Osteoblast (primary cell): ENCODE data around the gene AUTS2. TPM values are rescaled to one million over a fixed set of nuclear protein-coding genes. Genes with fewer than 3 reads are reported as not detected.
A peak's percentile ranks its signal among the peaks of the same experiment; 100 is the strongest.

Experiments used
- DNase-seq: peaks from one replicate; pipeline ENCODE4 v3.0.0; 2011; ENCODE audit warnings: low spot score, mixed read lengths; ENCODE audit not compliant: insufficient read length; ENCODE audit errors: missing footprints
- H2AFZ ChIP-seq: 2 replicates; pipeline ENCODE4 v1.6.0; 2011; ENCODE audit warnings: mild to moderate bottlenecking, low read length
- H3K27ac ChIP-seq: 2 replicates; pipeline ENCODE4 v1.5.1; 2011; ENCODE audit warnings: mild to moderate bottlenecking, low read depth, low read length, moderate library complexity
- H3K27me3 ChIP-seq: 2 replicates; pipeline ENCODE4 v1.6.0; 2012; ENCODE audit warnings: mild to moderate bottlenecking, control low read depth, inconsistent platforms, low read length, moderate library complexity; ENCODE audit not compliant: insufficient read depth
- H3K36me3 ChIP-seq: 2 replicates; pipeline ENCODE4 v1.5.1; 2011; ENCODE audit warnings: mild to moderate bottlenecking, low read length, control low read depth, moderate library complexity; ENCODE audit not compliant: insufficient read depth
- H3K4me1 ChIP-seq: 2 replicates; pipeline ENCODE4 v1.5.1; 2011; ENCODE audit warnings: mild to moderate bottlenecking, low read length, control low read depth, moderate library complexity; ENCODE audit not compliant: insufficient read depth
- H3K4me2 ChIP-seq: 2 replicates; pipeline ENCODE4 v1.6.0; 2011; ENCODE audit warnings: mild to moderate bottlenecking, low read length; ENCODE audit not compliant: insufficient read depth
- H3K4me3 ChIP-seq: fragments of 200-600 bp; sonication (generic); 3 replicates; pipeline ENCODE4 v1.5.1; 2012; ENCODE audit warnings: mild to moderate bottlenecking, low read length, inconsistent platforms; ENCODE audit not compliant: insufficient read depth
- H3K79me2 ChIP-seq: 2 replicates; pipeline ENCODE4 v1.6.0; 2012; ENCODE audit warnings: mild to moderate bottlenecking, low read length, control low read depth, inconsistent platforms; ENCODE audit not compliant: insufficient read depth
- H3K9me3 ChIP-seq: 2 replicates; pipeline ENCODE4 v1.5.1; 2011; ENCODE audit warnings: low read depth, low read length, control low read depth
- H4K20me1 ChIP-seq: 2 replicates; pipeline ENCODE4 v1.6.0; 2012; ENCODE audit warnings: mild to moderate bottlenecking, low read length, control low read depth; ENCODE audit not compliant: insufficient read depth
- CTCF ChIP-seq: IDR thresholded peaks from 2 replicates; pipeline ENCODE4 v1.5.1; 2011; ENCODE audit warnings: mild to moderate bottlenecking, low read depth, low read length, moderate library complexity; ENCODE audit errors: extremely low read depth
- total RNA-seq: library from RNA; depleted of rRNA; stranded (reverse); fragments of >200 nt; gene quantifications from 2 replicates; pipeline ENCODE4 v1.2.3, GENCODE V29; 2012

AUTS2 gene
- total RNA-seq, 1 donor = 15.2 TPM

GRCh38 chr7:70215491-70215890, 617.2 kb downstream of the AUTS2 start:
- Histone ChIP-seq H3K4me1 (peaks cover 3% of the 10 kb centered on the region), H3K79me2 (no peaks in the 10 kb centered on the region), H3K36me3 (no peaks in the 10 kb centered on the region), H3K4me2 (no peak overlapping the region), H4K20me1 (no peaks in the 10 kb centered on the region), H2AFZ (no peak overlapping the region), H3K27ac (no peak overlapping the region), H3K27me3 (no peaks in the 10 kb centered on the region), H3K9me3 (no peaks in the 10 kb centered on the region), H3K4me3 (no peak overlapping the region)
- no peak for TF ChIP-seq CTCF
- peak; percentile 49 for DNase-seq

DNA sequence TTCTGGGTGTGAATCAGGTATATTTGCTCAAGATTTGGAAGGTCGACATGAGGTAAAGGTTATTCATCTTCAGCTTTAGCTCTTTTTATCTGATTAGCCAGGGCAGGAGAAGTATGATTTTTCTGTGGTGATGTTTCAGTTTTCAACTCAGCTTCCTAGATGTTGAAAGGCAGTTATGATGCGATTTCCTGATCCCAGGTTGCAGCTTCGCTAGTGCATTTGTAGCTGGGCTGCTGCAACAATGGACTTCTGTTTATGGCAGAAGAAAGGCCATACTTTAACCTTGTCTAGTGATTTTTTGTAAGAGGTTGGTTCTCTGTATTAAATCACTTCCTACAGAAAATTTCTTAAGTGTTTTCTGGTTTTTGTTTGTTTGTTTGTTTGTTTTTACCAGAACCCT, 619.3 kb downstream of the AUTS2 start:
- no peak overlapping the region for H3K4me2 ChIP-seq

DNA sequence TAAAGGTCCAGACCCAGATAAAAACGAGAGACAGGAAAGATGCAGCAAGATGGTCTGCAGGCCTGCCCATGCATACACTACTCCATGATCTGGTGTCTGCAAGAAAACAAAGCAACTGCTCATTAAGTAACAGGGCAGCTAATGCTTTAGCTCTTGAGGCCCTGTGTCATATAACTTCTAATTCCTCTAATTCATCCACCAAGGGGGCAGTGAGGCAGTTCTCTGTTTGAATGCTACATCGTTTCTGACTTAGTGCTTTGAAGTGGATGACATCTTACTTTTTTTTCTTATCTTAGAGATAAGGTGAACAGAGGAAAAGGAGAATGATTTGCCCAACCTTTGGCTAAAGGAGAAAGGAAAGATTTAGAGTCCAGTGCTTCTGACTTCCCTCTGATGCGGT, 619.7 kb downstream of the AUTS2 start:
- no peak overlapping the region for H3K27ac ChIP-seq

More for the DNA sequence above, 619.3 kb downstream of the AUTS2 start:
- no peaks in the 10 kb centered on the region for H3K36me3 ChIP-seq
- H3K27ac ChIP-seq = no peak overlapping the region
- H3K27me3 ChIP-seq = no peaks in the 10 kb centered on the region
- H3K79me2 ChIP-seq = no peaks in the 10 kb centered on the region
- no peaks in the 10 kb centered on the region for H4K20me1 ChIP-seq
- H2AFZ ChIP-seq = no peak overlapping the region
- peaks cover 3% of the 10 kb centered on the region for H3K4me1 ChIP-seq
- no peaks in the 10 kb centered on the region for H3K9me3 ChIP-seq
- DNase-seq = no peak
- H3K4me3 ChIP-seq = no peak overlapping the region
- no peak for TF ChIP-seq CTCF

GRCh38 chr7:70219061-70219460, 620.8 kb downstream of the AUTS2 start:
- TF ChIP-seq CTCF = no peak
- no peak overlapping the region for H2AFZ ChIP-seq
- no peaks in the 10 kb centered on the region for H3K27me3 ChIP-seq
- no peaks in the 10 kb centered on the region for H3K36me3 ChIP-seq
- peaks cover 3% of the 10 kb centered on the region for H3K4me1 ChIP-seq
- no peaks in the 10 kb centered on the region for H4K20me1 ChIP-seq
- no peaks in the 10 kb centered on the region for H3K79me2 ChIP-seq
- peak; percentile 10 for DNase-seq
- no peak overlapping the region for H3K4me2 ChIP-seq
- H3K9me3 ChIP-seq = no peaks in the 10 kb centered on the region
- no peak overlapping the region for H3K27ac ChIP-seq
- no peak overlapping the region for H3K4me3 ChIP-seq

More for the DNA sequence above, 619.7 kb downstream of the AUTS2 start:
- no peak for DNase-seq
- Histone ChIP-seq H3K27me3 (no peaks in the 10 kb centered on the region), H3K79me2 (no peaks in the 10 kb centered on the region), H3K4me3 (no peak overlapping the region), H4K20me1 (no peaks in the 10 kb centered on the region), H3K4me1 (peaks cover 3% of the 10 kb centered on the region), H3K36me3 (no peaks in the 10 kb centered on the region), H3K4me2 (no peak overlapping the region), H3K9me3 (no peaks in the 10 kb centered on the region), H2AFZ (no peak overlapping the region)
- TF ChIP-seq CTCF = no peak
